ENCODE results near the gene SHISA5.

GRCh38 chr3:48521635-48522034, 17.7 kb upstream of the SHISA5 start:
- TF ChIP-seq CTCF (IDR thresholded peaks at IDR 0.05 in 4 of 5, conservative IDR thresholded peaks at IDR 0.05 in 1 of 5) = no peak
- TF ChIP-seq POLR2A (IDR thresholded peaks at IDR 0.05) = no peak

Measured in gastrocnemius medialis (tissue), 4 donors.